Measurements from ENCODE around the gene PANK3. TPM values are rescaled to one million over a fixed set of nuclear protein-coding genes. Genes with fewer than 3 reads are reported as not detected.

The PANK3 gene
- 96.2 and 117 TPM in 2 replicates for total RNA-seq (2022)
- Bru-seq, nascent RNA, result percentile 98 among the genes with signal in this experiment
- percentile 99 among the genes with signal in this experiment for BruChase-seq, experiment 1, labeled RNA remaining after a 6-hour chase
- BruChase-seq, experiment 2, labeled RNA remaining after a 2-hour chase, result percentile 99 among the genes with signal in this experiment
- long read RNA-seq, full-length matches to known transcripts, result 37 of 53 reads
- long read RNA-seq, partial matches to known transcripts, result 4 of 53 reads
- long read RNA-seq, other reads (novel, unspliced or antisense), result 12 of 53 reads

- no TSS peak for BruUV-seq (replicated peaks)
- POLR2A ChIA-PET, result interaction anchor here (0.5 to 3.9 kb wide), 27 partner anchors 11 to 772 kb away, joined by 3 to 101 read pairs (median 5); partner anchors contain the start of genes RARS1 and WWC1
- Mint-ChIP-seq H3K27ac (ENCODE audit: low read depth, unreplicated experiment) (peak within 1 kb of the TSS; percentile 96), H3K27me3 (ENCODE audit: insufficient read depth, unreplicated experiment) (no peaks in the 10 kb centered on the region), H3K9me3 (ENCODE audit: unreplicated experiment) (no peaks in the 10 kb centered on the region), H3K4me1 (ENCODE audit: insufficient read depth, unreplicated experiment) (peaks cover 28% of the 10 kb centered on the region), H3K4me3 (ENCODE audit: unreplicated experiment) (peak within 1 kb of the TSS; percentile 83), H3K36me3 (ENCODE audit: insufficient read depth, unreplicated experiment) (no peaks in the 10 kb centered on the region)
- TF ChIP-seq, protein P1, sequence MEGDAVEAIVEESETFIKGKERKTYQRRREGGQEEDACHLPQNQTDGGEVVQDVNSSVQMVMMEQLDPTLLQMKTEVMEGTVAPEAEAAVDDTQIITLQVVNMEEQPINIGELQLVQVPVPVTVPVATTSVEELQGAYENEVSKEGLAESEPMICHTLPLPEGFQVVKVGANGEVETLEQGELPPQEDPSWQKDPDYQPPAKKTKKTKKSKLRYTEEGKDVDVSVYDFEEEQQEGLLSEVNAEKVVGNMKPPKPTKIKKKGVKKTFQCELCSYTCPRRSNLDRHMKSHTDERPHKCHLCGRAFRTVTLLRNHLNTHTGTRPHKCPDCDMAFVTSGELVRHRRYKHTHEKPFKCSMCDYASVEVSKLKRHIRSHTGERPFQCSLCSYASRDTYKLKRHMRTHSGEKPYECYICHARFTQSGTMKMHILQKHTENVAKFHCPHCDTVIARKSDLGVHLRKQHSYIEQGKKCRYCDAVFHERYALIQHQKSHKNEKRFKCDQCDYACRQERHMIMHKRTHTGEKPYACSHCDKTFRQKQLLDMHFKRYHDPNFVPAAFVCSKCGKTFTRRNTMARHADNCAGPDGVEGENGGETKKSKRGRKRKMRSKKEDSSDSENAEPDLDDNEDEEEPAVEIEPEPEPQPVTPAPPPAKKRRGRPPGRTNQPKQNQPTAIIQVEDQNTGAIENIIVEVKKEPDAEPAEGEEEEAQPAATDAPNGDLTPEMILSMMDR (IDR thresholded peaks at IDR 0.05; ENCODE audit: unreplicated experiment), result no peak
- intact Hi-C loops (cut with micrococcal nuclease), result loop anchor here (1.0 to 10.0 kb wide), 6 partner anchors 68 to 1003 kb away; partner anchors contain the start of genes RARS1, SPDL1 and WWC1
- CTCF ChIA-PET, result interaction anchor here (0.7 to 1.5 kb wide), 2 partner anchors 36 to 75 kb away, joined by 3 to 5 read pairs; no protein-coding TSS in a partner anchor
- DNase-seq (ENCODE audit: unreplicated experiment), result peak; percentile 76
Measured at GRCh38 chr5:168578538-168579487, at the start of gene PANK3. Gene PANK3 (minus strand): TSS chr5:168579368. CDS start chr5:168579283, 85 bp downstream.

DNA sequence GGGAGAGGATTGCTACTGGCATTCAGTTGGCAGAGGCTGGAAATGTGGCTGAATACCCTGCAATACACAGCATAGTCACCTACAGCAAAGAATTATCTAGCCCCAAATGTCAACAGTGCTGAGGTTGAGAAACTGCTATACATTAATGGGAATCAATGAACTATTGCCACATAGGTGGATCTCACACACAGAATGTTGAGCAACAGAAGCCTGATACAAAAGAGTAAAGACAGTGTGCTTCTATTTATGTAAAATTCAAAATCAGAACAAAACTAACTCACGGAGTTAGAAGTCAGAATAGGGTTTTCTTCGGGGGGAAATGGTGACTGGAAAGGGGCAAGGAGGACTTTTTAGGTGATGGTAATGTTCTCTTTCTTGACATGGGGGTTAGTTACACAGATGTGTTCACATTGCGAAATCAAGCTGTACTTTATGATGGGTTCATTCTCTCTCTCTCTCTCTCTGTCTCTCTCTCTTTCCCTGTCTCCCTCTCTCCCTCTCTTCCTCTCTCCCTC lies 45.7 kb upstream of the PANK3 start:
- H3K27me3 Mint-ChIP-seq (ENCODE audit: insufficient read depth, unreplicated experiment), result peaks cover 4% of the 10 kb centered on the region
- POLR2A ChIA-PET, result interaction anchor here (0.8 to 3.3 kb wide), 9 partner anchors 11 to 138 kb away, joined by 3 to 26 read pairs (median 5); partner anchors contain the start of gene PANK3

DNA sequence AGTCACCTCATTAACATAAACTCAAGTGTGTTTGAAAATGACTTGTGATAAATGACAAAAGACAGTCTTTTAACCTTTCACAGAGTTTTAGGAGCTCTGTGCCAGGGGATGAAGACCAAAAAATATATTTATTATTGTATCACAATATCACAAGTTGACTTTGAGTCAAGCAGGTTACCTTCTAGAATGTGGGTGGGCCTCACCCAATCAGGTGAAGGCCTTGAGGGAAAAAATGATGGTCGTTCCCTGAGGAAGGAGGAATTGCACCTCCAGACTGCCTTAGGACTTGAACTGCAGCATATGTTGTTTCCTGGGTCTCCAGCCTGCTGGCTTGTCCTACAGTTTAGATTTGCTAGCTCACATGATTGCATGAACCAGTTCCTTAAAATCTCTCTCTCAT lies 41.6 kb upstream of the PANK3 start:
- no peaks in the 10 kb centered on the region for H3K9me3 Mint-ChIP-seq (ENCODE audit: unreplicated experiment)
- no peaks in the 10 kb centered on the region for H3K27me3 Mint-ChIP-seq (ENCODE audit: insufficient read depth, unreplicated experiment)
- H3K27ac Mint-ChIP-seq (ENCODE audit: low read depth, unreplicated experiment), result no peak overlapping the region
- ChIA-PET CTCF (interaction anchor here (0.6 to 1.5 kb wide), 3 partner anchors 10 to 682 kb away, joined by 3 to 6 read pairs (median 5); no protein-coding TSS in a partner anchor), POLR2A (interaction anchor here (0.7 to 1.8 kb wide), 5 partner anchors 13 to 62 kb away, joined by 3 to 9 read pairs (median 3); no protein-coding TSS in a partner anchor)
- TF ChIP-seq, protein P1 (IDR thresholded peaks at IDR 0.05; ENCODE audit: unreplicated experiment), result no peak
- no peaks in the 10 kb centered on the region for H3K36me3 Mint-ChIP-seq (ENCODE audit: insufficient read depth, unreplicated experiment)
- no TSS peak for BruUV-seq (replicated peaks)
- no peak overlapping the region for H3K4me3 Mint-ChIP-seq (ENCODE audit: unreplicated experiment)
- DNase-seq (ENCODE audit: unreplicated experiment), result no peak
- intact Hi-C loops (cut with micrococcal nuclease), result no loop called here
- peaks cover 12% of the 10 kb centered on the region for H3K4me1 Mint-ChIP-seq (ENCODE audit: insufficient read depth, unreplicated experiment)

More for the DNA sequence above, 45.7 kb upstream of the PANK3 start:
- DNase-seq (ENCODE audit: unreplicated experiment), result peak; percentile 91
- Mint-ChIP-seq H3K4me3 (ENCODE audit: unreplicated experiment) (peak overlapping the region; percentile 4), H3K36me3 (ENCODE audit: insufficient read depth, unreplicated experiment) (peaks cover 1% of the 10 kb centered on the region), H3K9me3 (ENCODE audit: unreplicated experiment) (peaks cover 2% of the 10 kb centered on the region), H3K4me1 (ENCODE audit: insufficient read depth, unreplicated experiment) (peaks cover 23% of the 10 kb centered on the region), H3K27ac (ENCODE audit: low read depth, unreplicated experiment) (peak overlapping the region; percentile 16)
- intact Hi-C loops (cut with micrococcal nuclease), result loop anchor here (2.0 kb wide), 1 partner anchor 54 kb away; no protein-coding TSS in a partner anchor
- no TSS peak for BruUV-seq (replicated peaks)
- TF ChIP-seq, protein P1 (IDR thresholded peaks at IDR 0.05; ENCODE audit: unreplicated experiment), result no peak
- CTCF ChIA-PET, result interaction anchor here (0.5 to 1.7 kb wide), 2 partner anchors 15 to 21 kb away, joined by 3 to 4 read pairs; no protein-coding TSS in a partner anchor

All from MCF 10A (cell line).